GM23338 (cell line): ENCODE data around the gene PDGFRA. TPM values are rescaled to one million over a fixed set of nuclear protein-coding genes. Genes with fewer than 3 reads are reported as not detected.
A peak's percentile ranks its signal among the peaks of the same experiment; 100 is the strongest.
"Not testable (repeated sequence)": the region's sequence is repeated elsewhere in the genome, so short reads cannot be mapped to it uniquely, and the experiment has no call there.

Source experiments
- ATAC-seq: fragments of 200-7000 bp; cut with Tn5 transposase; 3 replicates; pipeline ENCODE4 v1.9.1; 2020
- DNase-seq: peaks from one replicate; pipeline ENCODE4 v3.0.0-alpha.2; 2015; ENCODE audit warnings: low spot score
- H2AFZ ChIP-seq: fragments of 200-600 bp; sonication (generic); 2 replicates; pipeline ENCODE4 v1.8.0; 2016; ENCODE audit warnings: antibody characterized with exemption, mild to moderate bottlenecking, moderate library complexity
- H3F3A ChIP-seq: fragments of 200-600 bp; sonication (generic); replicated peaks from 2 replicates; pipeline ENCODE4 v1.8.0; 2017; ENCODE audit warnings: antibody characterized with exemption, mixed run types, low read depth
- H3K27ac ChIP-seq: fragments of 200-600 bp; sonication (generic); 2 replicates; pipeline ENCODE4 v1.6.1; 2016; ENCODE audit warnings: low read depth
- H3K27me3 ChIP-seq: fragments of 200-600 bp; sonication (generic); 2 replicates; pipeline ENCODE4 v1.8.0; 2016; ENCODE audit warnings: mild to moderate bottlenecking, mixed run types, moderate library complexity; ENCODE audit not compliant: insufficient read depth
- H3K36me3 ChIP-seq: fragments of 200-600 bp; sonication (generic); 2 replicates; pipeline ENCODE4 v1.8.0; 2016; ENCODE audit warnings: mild to moderate bottlenecking; ENCODE audit not compliant: insufficient read depth
- H3K4me1 ChIP-seq: fragments of 200-600 bp; sonication (generic); 2 replicates; pipeline ENCODE4 v1.8.0; 2016; ENCODE audit warnings: mild to moderate bottlenecking, moderate library complexity; ENCODE audit not compliant: insufficient read depth
- H3K4me2 ChIP-seq: fragments of 200-600 bp; sonication (generic); 2 replicates; pipeline ENCODE4 v1.7.1; 2017; ENCODE audit warnings: mixed run types
- H3K4me3 ChIP-seq: fragments of 200-600 bp; sonication (generic); 2 replicates; pipeline ENCODE4 v1.6.1; 2016; ENCODE audit warnings: mixed run types
- H3K79me2 ChIP-seq: fragments of 200-600 bp; sonication (generic); replicated peaks from 2 replicates; pipeline ENCODE4 v1.8.0; 2017; ENCODE audit warnings: mild to moderate bottlenecking; ENCODE audit not compliant: insufficient read depth
- H3K9me2 ChIP-seq: fragments of 200-600 bp; sonication (generic); 2 replicates; pipeline ENCODE4 v1.8.0; 2017; ENCODE audit not compliant: insufficient read depth
- H4K20me1 ChIP-seq: fragments of 200-600 bp; sonication (generic); replicated peaks from 2 replicates; pipeline ENCODE4 v1.8.0; 2017; ENCODE audit warnings: mild to moderate bottlenecking; ENCODE audit not compliant: insufficient read depth
- H3K27ac Mint-ChIP-seq: 2 replicates; pipeline ENCODE4 v1.8.0; 2020; ENCODE audit warnings: inconsistent platforms, mild to moderate bottlenecking, moderate library complexity, mixed read lengths
- H3K27me3 Mint-ChIP-seq: 3 replicates; pipeline ENCODE4 v1.8.0; 2022; ENCODE audit warnings: low read depth, mild to moderate bottlenecking, moderate library complexity, mixed read lengths, inconsistent platforms; ENCODE audit not compliant: insufficient read depth, poor library complexity
- H3K36me3 Mint-ChIP-seq: 3 replicates; pipeline ENCODE4 v1.8.0; 2021; ENCODE audit warnings: low read depth, mild to moderate bottlenecking, inconsistent platforms, moderate library complexity, mixed read lengths
- H3K4me1 Mint-ChIP-seq: 3 replicates; pipeline ENCODE4 v1.8.0; 2020; ENCODE audit warnings: mild to moderate bottlenecking, inconsistent platforms, mixed read lengths
- H3K4me3 Mint-ChIP-seq: 3 replicates; pipeline ENCODE4 v1.8.0; 2021; ENCODE audit warnings: moderate library complexity, mild to moderate bottlenecking, inconsistent platforms, mixed read lengths
- H3K9me3 Mint-ChIP-seq: 3 replicates; pipeline ENCODE4 v1.8.0; 2020; ENCODE audit warnings: moderate library complexity, mild to moderate bottlenecking, inconsistent platforms, mixed read lengths
- JUNB ChIP-seq: IDR thresholded peaks from one replicate; pipeline ENCODE4 v1.6.1; 2016; ENCODE audit warnings: antibody characterized with exemption; ENCODE audit not compliant: unreplicated experiment
- POLR2AphosphoS5 ChIP-seq: IDR thresholded peaks from 2 replicates; pipeline ENCODE4 v1.6.1; 2016; ENCODE audit warnings: antibody characterized with exemption, low read depth
- ZNF331 ChIP-seq: fragments of 250-450 bp; sonication (Bioruptor Pico); IDR thresholded peaks from 2 replicates; pipeline ENCODE4 v1.5.0; 2020; ENCODE audit warnings: low read depth, mild to moderate bottlenecking, moderate library complexity
- polyA plus RNA-seq: library from polyadenylated mRNA; unstranded; fragments of >200 nt; fragmentation: Nextera tagmentation; extraction: Ambion mirVana; gene quantifications from 2 replicates; pipeline ENCODE4 v1.2.1, GENCODE V29; 2016
- total RNA-seq: library from RNA; depleted of rRNA; stranded (reverse); fragments of >200 nt; shearing (Covaris generic); gene quantifications from 2 replicates; pipeline ENCODE4 v1.2.3, GENCODE V29; 2014
- TF ChIP-seq, protein P1 (sequence below): IDR thresholded peaks from 2 replicates; pipeline ENCODE4 v1.6.1; 2016; ENCODE audit warnings: antibody characterized with exemption
- TF ChIP-seq, protein P2 (sequence below): IDR thresholded peaks from one replicate; pipeline ENCODE4 v1.6.1; 2018; ENCODE audit warnings: antibody characterized with exemption; ENCODE audit not compliant: unreplicated experiment

The PDGFRA gene
- total and polyA plus RNA-seq, 2 experiments from 2014 or later: 8.0 to 10.8 TPM

DNA sequence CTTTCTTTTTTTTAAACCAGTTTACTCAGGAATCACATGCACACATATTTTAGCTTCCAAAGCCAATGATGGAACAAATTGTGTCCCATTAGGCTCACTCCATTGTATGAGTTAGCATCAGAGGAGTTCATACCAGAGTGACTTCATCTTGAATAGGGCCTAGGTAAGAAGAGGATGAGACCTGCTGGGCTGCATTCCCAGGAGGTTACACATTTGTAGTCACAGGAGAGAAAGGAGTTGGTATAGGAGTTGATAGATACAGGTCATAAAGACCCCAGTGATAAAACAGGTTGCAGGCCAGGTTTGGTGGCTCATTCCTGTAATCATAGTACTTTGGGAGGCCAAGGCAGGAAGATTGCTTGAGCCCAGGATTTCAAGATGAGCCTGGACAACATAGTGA, 9.3 kb downstream of the PDGFRA start:
- no peak overlapping the region for H3K4me3 ChIP-seq
- peaks cover 16% of the 10 kb centered on the region for H3K27me3 Mint-ChIP-seq
- DNase-seq: no peak
- H3K4me1 Mint-ChIP-seq: peaks cover 5% of the 10 kb centered on the region; the same call in 2 of the 3 replicates
- no peak for ATAC-seq
- H3K9me2 ChIP-seq: no peaks in the 10 kb centered on the region
- H4K20me1 ChIP-seq: no peaks in the 10 kb centered on the region
- H3K9me3 Mint-ChIP-seq: peaks cover 47% of the 10 kb centered on the region
- no peaks in the 10 kb centered on the region for H3K79me2 ChIP-seq
- no peak overlapping the region for H3K27ac ChIP-seq
- H2AFZ ChIP-seq: no peak overlapping the region
- no peak overlapping the region for H3K4me3 Mint-ChIP-seq
- no peak overlapping the region for H3K4me2 ChIP-seq
- no peaks in the 10 kb centered on the region for H3F3A ChIP-seq
- H3K36me3 ChIP-seq: peaks cover 24% of the 10 kb centered on the region
- H3K4me1 ChIP-seq: no peaks in the 10 kb centered on the region
- H3K27ac Mint-ChIP-seq: no peak overlapping the region
- peaks cover 28% of the 10 kb centered on the region for H3K36me3 Mint-ChIP-seq
- H3K27me3 ChIP-seq: peaks cover 19% of the 10 kb centered on the region
- TF ChIP-seq JUNB (no peak), ZNF331 (CRISPR knock-in tag) (no peak), POLR2AphosphoS5 (no peak)
- TF ChIP-seq, protein P1, sequence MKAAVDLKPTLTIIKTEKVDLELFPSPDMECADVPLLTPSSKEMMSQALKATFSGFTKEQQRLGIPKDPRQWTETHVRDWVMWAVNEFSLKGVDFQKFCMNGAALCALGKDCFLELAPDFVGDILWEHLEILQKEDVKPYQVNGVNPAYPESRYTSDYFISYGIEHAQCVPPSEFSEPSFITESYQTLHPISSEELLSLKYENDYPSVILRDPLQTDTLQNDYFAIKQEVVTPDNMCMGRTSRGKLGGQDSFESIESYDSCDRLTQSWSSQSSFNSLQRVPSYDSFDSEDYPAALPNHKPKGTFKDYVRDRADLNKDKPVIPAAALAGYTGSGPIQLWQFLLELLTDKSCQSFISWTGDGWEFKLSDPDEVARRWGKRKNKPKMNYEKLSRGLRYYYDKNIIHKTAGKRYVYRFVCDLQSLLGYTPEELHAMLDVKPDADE: no peak
- TF ChIP-seq, protein P2, sequence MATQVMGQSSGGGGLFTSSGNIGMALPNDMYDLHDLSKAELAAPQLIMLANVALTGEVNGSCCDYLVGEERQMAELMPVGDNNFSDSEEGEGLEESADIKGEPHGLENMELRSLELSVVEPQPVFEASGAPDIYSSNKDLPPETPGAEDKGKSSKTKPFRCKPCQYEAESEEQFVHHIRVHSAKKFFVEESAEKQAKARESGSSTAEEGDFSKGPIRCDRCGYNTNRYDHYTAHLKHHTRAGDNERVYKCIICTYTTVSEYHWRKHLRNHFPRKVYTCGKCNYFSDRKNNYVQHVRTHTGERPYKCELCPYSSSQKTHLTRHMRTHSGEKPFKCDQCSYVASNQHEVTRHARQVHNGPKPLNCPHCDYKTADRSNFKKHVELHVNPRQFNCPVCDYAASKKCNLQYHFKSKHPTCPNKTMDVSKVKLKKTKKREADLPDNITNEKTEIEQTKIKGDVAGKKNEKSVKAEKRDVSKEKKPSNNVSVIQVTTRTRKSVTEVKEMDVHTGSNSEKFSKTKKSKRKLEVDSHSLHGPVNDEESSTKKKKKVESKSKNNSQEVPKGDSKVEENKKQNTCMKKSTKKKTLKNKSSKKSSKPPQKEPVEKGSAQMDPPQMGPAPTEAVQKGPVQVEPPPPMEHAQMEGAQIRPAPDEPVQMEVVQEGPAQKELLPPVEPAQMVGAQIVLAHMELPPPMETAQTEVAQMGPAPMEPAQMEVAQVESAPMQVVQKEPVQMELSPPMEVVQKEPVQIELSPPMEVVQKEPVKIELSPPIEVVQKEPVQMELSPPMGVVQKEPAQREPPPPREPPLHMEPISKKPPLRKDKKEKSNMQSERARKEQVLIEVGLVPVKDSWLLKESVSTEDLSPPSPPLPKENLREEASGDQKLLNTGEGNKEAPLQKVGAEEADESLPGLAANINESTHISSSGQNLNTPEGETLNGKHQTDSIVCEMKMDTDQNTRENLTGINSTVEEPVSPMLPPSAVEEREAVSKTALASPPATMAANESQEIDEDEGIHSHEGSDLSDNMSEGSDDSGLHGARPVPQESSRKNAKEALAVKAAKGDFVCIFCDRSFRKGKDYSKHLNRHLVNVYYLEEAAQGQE: no peak

DNA sequence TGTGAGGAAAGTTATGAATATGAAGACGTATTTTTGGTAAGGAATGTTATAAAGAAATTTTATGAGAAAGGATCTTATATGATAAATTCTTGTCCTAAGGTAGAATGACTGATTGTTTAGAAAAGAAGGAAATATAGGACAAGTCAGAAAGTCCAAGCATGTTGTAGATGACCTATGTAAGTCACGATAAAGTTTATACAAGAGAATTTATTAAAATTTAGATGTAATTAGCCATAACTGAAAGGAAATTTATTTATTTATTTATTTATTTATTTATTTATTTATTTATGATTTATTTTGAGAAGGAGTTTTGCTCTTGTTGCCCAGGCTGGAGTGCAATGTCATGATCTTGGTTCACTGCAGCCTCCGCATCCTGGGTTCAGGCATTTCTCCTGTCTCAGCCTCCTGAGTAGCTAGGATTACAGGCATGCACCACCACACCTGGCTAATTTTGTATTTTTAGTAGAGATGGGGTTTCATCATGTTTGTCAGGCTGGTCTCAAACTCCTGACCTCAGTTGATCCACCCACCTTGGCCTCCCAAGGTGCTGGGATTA, 12.3 kb downstream of the PDGFRA start:
- H3F3A ChIP-seq, H2AFZ ChIP-seq, H3K4me1 Mint-ChIP-seq, H3K79me2 ChIP-seq, H3K4me3 ChIP-seq, H3K4me3 Mint-ChIP-seq, ATAC-seq, H3K27me3 Mint-ChIP-seq, H3K9me2 ChIP-seq, H3K4me1 ChIP-seq, H3K27ac ChIP-seq, H3K27me3 ChIP-seq, H3K4me2 ChIP-seq, H4K20me1 ChIP-seq, H3K27ac Mint-ChIP-seq: not testable (repeated sequence)
- DNase-seq: peak; percentile 53
- Mint-ChIP-seq H3K36me3 (peaks cover 39% of the 10 kb centered on the region), H3K9me3 (peaks cover 69% of the 10 kb centered on the region)
- H3K36me3 ChIP-seq: peaks cover 27% of the 10 kb centered on the region

DNA sequence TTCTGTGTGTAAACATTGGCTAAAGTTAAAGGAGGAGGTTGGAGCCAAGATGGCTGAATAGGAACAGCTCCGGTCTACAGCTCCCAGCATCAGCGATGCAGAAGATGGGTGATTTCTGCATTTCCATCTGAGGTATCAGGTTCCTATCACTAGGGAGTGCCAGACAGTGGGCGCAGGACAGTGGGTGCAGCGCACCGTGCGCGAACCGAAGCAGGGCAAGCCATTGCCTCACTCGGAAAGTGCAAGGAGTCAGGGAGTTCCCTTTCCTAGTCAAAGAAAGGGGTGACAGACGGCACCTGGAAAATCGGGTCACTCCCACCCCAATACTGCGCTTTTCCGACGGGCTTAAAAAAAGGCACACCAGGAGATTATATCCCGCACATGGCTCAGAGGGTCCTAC, 14.4 kb downstream of the PDGFRA start:
- H3K27me3 Mint-ChIP-seq, H3K4me1 ChIP-seq, H3K27ac Mint-ChIP-seq, H3K9me2 ChIP-seq, H2AFZ ChIP-seq, ATAC-seq, H3K4me3 ChIP-seq, H3K27ac ChIP-seq, DNase-seq, H3K4me2 ChIP-seq, H4K20me1 ChIP-seq, H3K4me3 Mint-ChIP-seq, H3F3A ChIP-seq, H3K27me3 ChIP-seq, H3K79me2 ChIP-seq, H3K4me1 Mint-ChIP-seq: not testable (repeated sequence)
- H3K36me3 ChIP-seq: peaks cover 27% of the 10 kb centered on the region
- Mint-ChIP-seq H3K36me3 (peaks cover 39% of the 10 kb centered on the region), H3K9me3 (peaks cover 80% of the 10 kb centered on the region)

DNA sequence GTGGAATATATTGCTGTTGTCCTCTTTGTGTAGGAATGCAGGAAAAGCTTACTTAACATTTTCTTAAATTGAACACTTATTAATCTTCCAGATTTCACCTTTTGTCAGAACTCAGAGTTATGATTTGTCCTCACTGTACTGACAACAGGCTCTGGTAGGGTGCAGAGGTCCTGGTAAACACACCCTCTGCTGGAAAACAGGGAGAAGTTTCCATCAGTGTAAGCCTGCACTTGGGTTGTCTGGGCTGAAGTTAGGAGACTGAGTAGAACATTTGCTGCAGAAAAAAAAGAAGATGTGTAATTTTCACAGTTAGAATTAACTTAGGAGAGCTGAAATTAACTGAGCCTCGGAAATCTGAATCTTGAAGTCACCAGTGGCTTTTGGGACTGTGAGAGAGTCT, 23.2 kb downstream of the PDGFRA start:
- H3K27ac ChIP-seq, H3K4me3 Mint-ChIP-seq, H3K9me2 ChIP-seq, H2AFZ ChIP-seq, H3K36me3 ChIP-seq, H3K27ac Mint-ChIP-seq, H3K27me3 ChIP-seq, H3F3A ChIP-seq, H3K4me3 ChIP-seq, H3K4me1 ChIP-seq, ATAC-seq, H3K4me2 ChIP-seq, DNase-seq, H3K27me3 Mint-ChIP-seq, H4K20me1 ChIP-seq, H3K79me2 ChIP-seq: not testable (repeated sequence)
- Mint-ChIP-seq H3K9me3 (peaks cover 39% of the 10 kb centered on the region), H3K36me3 (peaks cover 10% of the 10 kb centered on the region; the same call in 2 of the 3 replicates), H3K4me1 (peaks cover 11% of the 10 kb centered on the region)
